Coronary artery (tissue), 2 donors: ENCODE data around the gene THADA.
A peak's percentile ranks its signal among the peaks of the same experiment; 100 is the strongest.
"Not testable (repeated sequence)": the region's sequence is repeated elsewhere in the genome, so short reads cannot be mapped to it uniquely, and the experiment has no call there.

Experiments
- DNase-seq: peaks from one replicate; pipeline ENCODE4 v3.0.0-alpha.2; 2017; ENCODE audit warnings: low spot score
- H3K27ac ChIP-seq, 2 donors: fragments of 200-600 bp; sonication (generic); one replicate each; pipeline ENCODE4 v1.5.1; 2016 to 2019
- H3K4me3 ChIP-seq: fragments of 200-600 bp; sonication (generic); 2 replicates; pipeline ENCODE4 v1.5.1; 2016; ENCODE audit warnings: mild to moderate bottlenecking, moderate library complexity
- CTCF ChIP-seq: fragments of 200-600 bp; sonication (generic); IDR thresholded peaks from one replicate; pipeline ENCODE4 v1.5.1; 2019; ENCODE audit warnings: antibody characterized with exemption

The THADA gene

GRCh38 chr2:43595603-43596412, at the start of gene THADA:
Gene THADA, minus strand, starts transcription at chr2:43596038. Its CDS starts 3,646 bp downstream, at chr2:43592392.
- TF ChIP-seq CTCF, result no peak
- H3K27ac ChIP-seq, result peak within 1 kb of the TSS; percentile 86 to 89
- DNase-seq, result peak; percentile 99
- peak within 1 kb of the TSS; percentile 90 for H3K4me3 ChIP-seq

- Histone ChIP-seq H3K4me3 (no peak overlapping the region), H3K27ac (no peak overlapping the region)
- DNase-seq, result no peak
- no peak for TF ChIP-seq CTCF
These were observed 47.8 kb upstream of the THADA start for GRCh38 chr2:43643680-43644079.

GRCh38 chr2:43642363-43642762, 46.5 kb upstream of the THADA start:
- no peak for TF ChIP-seq CTCF
- H3K4me3 ChIP-seq, result no peak overlapping the region
- DNase-seq, result no peak
- no peak overlapping the region for H3K27ac ChIP-seq

- no peak for TF ChIP-seq CTCF
- Histone ChIP-seq H3K4me3 (peak within 1 kb of the TSS; percentile 94), H3K27ac (peak within 1 kb of the TSS; percentile 86 to 92)
- peak; percentile 95 for DNase-seq
These were observed 41.4 kb upstream of the THADA start, which contains the start of gene PLEKHH2 for GRCh38 chr2:43637030-43637803. Gene PLEKHH2, plus strand, starts transcription at chr2:43637260. Its CDS starts 7,414 bp downstream, at chr2:43644674.

- no peak for DNase-seq
- no peak for TF ChIP-seq CTCF
- peak overlapping the region; percentile 86 to 92 for H3K27ac ChIP-seq
These were observed 40.8 kb upstream of the THADA start for GRCh38 chr2:43636621-43637020.

GRCh38 chr2:43636153-43636552, 40.3 kb upstream of the THADA start:
- not testable (repeated sequence) for DNase-seq, H3K4me3 ChIP-seq, H3K27ac ChIP-seq

More at GRCh38 chr2:43636621-43637020, 40.8 kb upstream of the THADA start:
- H3K4me3 ChIP-seq, result peak overlapping the region; percentile 94

GRCh38 chr2:43634604-43635306, 38.9 kb upstream of the THADA start:
- Histone ChIP-seq H3K4me3 (no peak overlapping the region), H3K27ac (no peak overlapping the region)
- TF ChIP-seq CTCF, result no peak
- no peak for DNase-seq
